KMS-11 (cell line): ENCODE results near the gene ASIC2.

Experiments used
- H2AFZ ChIP-seq: fragments of 200-600 bp; sonication (generic); 2 replicates; pipeline ENCODE4 v1.6.1; 2016; ENCODE audit warnings: antibody characterized with exemption, mixed run types, low read depth
- H3K27ac ChIP-seq: fragments of 200-600 bp; sonication (generic); 2 replicates; pipeline ENCODE4 v1.6.1; 2016; ENCODE audit warnings: mild to moderate bottlenecking, mixed run types
- H3K27me3 ChIP-seq: fragments of 200-600 bp; sonication (generic); 2 replicates; pipeline ENCODE4 v1.6.1; 2017; ENCODE audit warnings: mild to moderate bottlenecking, low read depth, mixed run types, moderate library complexity; ENCODE audit not compliant: insufficient read depth
- H3K36me3 ChIP-seq: fragments of 200-600 bp; sonication (generic); 2 replicates; pipeline ENCODE4 v1.6.1; 2017; ENCODE audit warnings: mild to moderate bottlenecking, mixed run types; ENCODE audit not compliant: insufficient read depth
- H3K4me1 ChIP-seq: fragments of 200-600 bp; sonication (generic); 2 replicates; pipeline ENCODE4 v1.6.1; 2016; ENCODE audit warnings: mild to moderate bottlenecking, low read depth, mixed run types; ENCODE audit not compliant: poor library complexity, severe bottlenecking
- H3K4me2 ChIP-seq: fragments of 200-600 bp; sonication (generic); 2 replicates; pipeline ENCODE4 v1.7.0; 2016; ENCODE audit warnings: mild to moderate bottlenecking, mixed run types
- H3K4me3 ChIP-seq: fragments of 200-600 bp; sonication (generic); IDR thresholded peaks from 2 replicates; pipeline ENCODE4 v1.6.1; 2017; ENCODE audit warnings: low read depth, low read length, mixed read lengths; ENCODE audit not compliant: insufficient read depth
- H3K79me2 ChIP-seq: fragments of 200-600 bp; sonication (generic); 2 replicates; pipeline ENCODE4 v1.6.1; 2016; ENCODE audit warnings: low read depth, mixed run types; ENCODE audit not compliant: insufficient read depth
- H3K9ac ChIP-seq: fragments of 200-600 bp; sonication (generic); 2 replicates; pipeline ENCODE4 v1.6.1; 2016; ENCODE audit warnings: mild to moderate bottlenecking, mixed run types
- H4K20me1 ChIP-seq: fragments of 200-600 bp; sonication (generic); 2 replicates; pipeline ENCODE4 v1.6.1; 2016; ENCODE audit warnings: mild to moderate bottlenecking, mixed run types; ENCODE audit not compliant: insufficient read depth
- CTCF ChIP-seq: fragments of 200-600 bp; sonication (generic); conservative IDR thresholded peaks from 2 replicates; pipeline ENCODE4 v1.6.1; 2017; ENCODE audit warnings: low read depth, mild to moderate bottlenecking, antibody characterized with exemption, low read length, moderate library complexity, mixed read lengths

The ASIC2 gene

GRCh38 chr17:33079201-33079600, 213.9 kb downstream of the ASIC2 start:
- no peaks in the 10 kb centered on the region for H3K36me3 ChIP-seq
- H3K4me3 ChIP-seq = no peak overlapping the region
- no peak overlapping the region for H2AFZ ChIP-seq
- no peaks in the 10 kb centered on the region for H3K79me2 ChIP-seq
- no peak overlapping the region for H3K9ac ChIP-seq
- no peaks in the 10 kb centered on the region for H3K4me1 ChIP-seq
- H4K20me1 ChIP-seq = no peaks in the 10 kb centered on the region
- TF ChIP-seq CTCF = no peak
- no peaks in the 10 kb centered on the region for H3K27me3 ChIP-seq
- H3K4me2 ChIP-seq = no peak overlapping the region
- no peak overlapping the region for H3K27ac ChIP-seq

GRCh38 chr17:33076979-33077378, 216.1 kb downstream of the ASIC2 start:
- no peaks in the 10 kb centered on the region for H3K27me3 ChIP-seq
- H3K4me2 ChIP-seq = no peak overlapping the region
- no peak overlapping the region for H2AFZ ChIP-seq
- no peaks in the 10 kb centered on the region for H3K36me3 ChIP-seq
- no peaks in the 10 kb centered on the region for H3K79me2 ChIP-seq
- H3K9ac ChIP-seq = no peak overlapping the region
- H3K27ac ChIP-seq = no peak overlapping the region
- no peaks in the 10 kb centered on the region for H4K20me1 ChIP-seq
- no peaks in the 10 kb centered on the region for H3K4me1 ChIP-seq
- H3K4me3 ChIP-seq = no peak overlapping the region
- no peak for TF ChIP-seq CTCF

DNA sequence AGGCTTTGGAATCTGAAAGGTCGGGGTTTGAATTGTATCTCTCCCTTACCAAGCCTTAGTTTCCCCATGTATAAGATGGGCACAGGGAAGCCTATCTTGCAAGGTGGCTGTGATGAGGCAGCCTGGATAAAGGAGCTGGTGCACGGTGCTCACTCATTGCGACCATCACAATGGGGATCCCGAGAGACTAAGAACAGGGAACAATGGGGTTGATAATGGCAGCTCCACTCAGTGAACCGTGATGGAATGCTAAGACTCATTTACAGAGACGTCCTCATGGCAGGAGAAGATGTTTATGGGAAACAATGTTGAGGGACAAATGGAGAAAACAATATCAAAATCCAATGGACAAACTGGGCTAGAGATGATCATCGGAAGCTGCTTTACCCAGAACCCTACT, 219.7 kb downstream of the ASIC2 start:
- Histone ChIP-seq H3K4me1 (no peaks in the 10 kb centered on the region), H3K4me2 (no peak overlapping the region), H3K79me2 (no peaks in the 10 kb centered on the region), H3K27ac (no peak overlapping the region), H3K9ac (no peak overlapping the region), H4K20me1 (no peaks in the 10 kb centered on the region), H3K36me3 (no peaks in the 10 kb centered on the region), H3K27me3 (no peaks in the 10 kb centered on the region), H2AFZ (no peak overlapping the region), H3K4me3 (no peak overlapping the region)
- no peak for TF ChIP-seq CTCF

DNA sequence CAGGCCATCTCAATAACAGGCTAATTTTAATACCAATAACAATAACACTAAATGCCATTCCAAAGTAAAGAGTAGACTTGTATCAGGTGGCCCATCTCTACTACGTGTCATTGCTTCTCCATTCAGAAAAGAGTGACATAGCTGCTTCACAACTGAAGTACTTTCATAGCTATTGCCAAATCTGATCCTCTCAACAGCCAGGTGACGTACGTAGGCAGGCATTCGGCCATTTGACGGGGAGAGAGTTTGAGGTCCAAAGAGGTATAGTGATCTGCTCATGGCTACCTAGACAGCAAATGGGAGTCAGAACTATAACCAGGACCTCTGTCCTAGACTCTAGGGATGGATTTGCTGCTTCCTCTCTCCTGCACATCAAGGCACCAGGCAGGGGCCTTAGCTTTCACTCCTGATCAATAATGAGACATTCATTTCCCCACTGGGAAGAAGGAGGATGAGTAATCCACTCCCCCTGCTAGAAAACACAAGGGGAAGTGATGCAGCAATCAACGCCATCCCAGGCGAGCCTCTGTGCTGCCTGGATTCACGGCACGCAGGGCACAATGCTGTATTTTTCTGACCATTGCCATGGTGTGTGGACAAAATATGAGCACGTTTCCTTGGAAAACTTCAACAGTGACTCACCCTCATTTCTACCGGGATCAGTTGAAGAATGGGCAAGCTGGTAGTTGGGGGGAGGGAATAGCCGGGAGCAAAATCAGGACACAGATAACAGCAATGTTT, 220.5 kb downstream of the ASIC2 start:
- H4K20me1 ChIP-seq = no peaks in the 10 kb centered on the region
- no peak overlapping the region for H3K9ac ChIP-seq
- H3K79me2 ChIP-seq = no peaks in the 10 kb centered on the region
- H3K4me2 ChIP-seq = no peak overlapping the region
- no peak overlapping the region for H3K27ac ChIP-seq
- no peak for TF ChIP-seq CTCF
- H3K4me1 ChIP-seq = no peaks in the 10 kb centered on the region
- H2AFZ ChIP-seq = no peak overlapping the region
- H3K27me3 ChIP-seq = no peaks in the 10 kb centered on the region
- no peaks in the 10 kb centered on the region for H3K36me3 ChIP-seq
- no peak overlapping the region for H3K4me3 ChIP-seq
